Daoy (cell line): ENCODE measurements around the gene GFPT2. TPM values are rescaled to one million over a fixed set of nuclear protein-coding genes. Genes with fewer than 3 reads are reported as not detected.
"Not testable (repeated sequence)": the region's sequence is repeated elsewhere in the genome, so short reads cannot be mapped to it uniquely, and the experiment has no call there.

ENCODE experiments used
- DNase-seq: peaks from one replicate; pipeline ENCODE4 v3.0.0-alpha.2; 2015; ENCODE audit warnings: low read depth
- total RNA-seq: library from RNA; depleted of rRNA; stranded (reverse); fragments of >200 nt; shearing (Covaris generic); gene quantifications from 2 replicates; pipeline ENCODE4 v1.2.3, GENCODE V29; 2014

Gene GFPT2
- total RNA-seq, 1 experiment from 2014 or later, result 124 TPM

DNA sequence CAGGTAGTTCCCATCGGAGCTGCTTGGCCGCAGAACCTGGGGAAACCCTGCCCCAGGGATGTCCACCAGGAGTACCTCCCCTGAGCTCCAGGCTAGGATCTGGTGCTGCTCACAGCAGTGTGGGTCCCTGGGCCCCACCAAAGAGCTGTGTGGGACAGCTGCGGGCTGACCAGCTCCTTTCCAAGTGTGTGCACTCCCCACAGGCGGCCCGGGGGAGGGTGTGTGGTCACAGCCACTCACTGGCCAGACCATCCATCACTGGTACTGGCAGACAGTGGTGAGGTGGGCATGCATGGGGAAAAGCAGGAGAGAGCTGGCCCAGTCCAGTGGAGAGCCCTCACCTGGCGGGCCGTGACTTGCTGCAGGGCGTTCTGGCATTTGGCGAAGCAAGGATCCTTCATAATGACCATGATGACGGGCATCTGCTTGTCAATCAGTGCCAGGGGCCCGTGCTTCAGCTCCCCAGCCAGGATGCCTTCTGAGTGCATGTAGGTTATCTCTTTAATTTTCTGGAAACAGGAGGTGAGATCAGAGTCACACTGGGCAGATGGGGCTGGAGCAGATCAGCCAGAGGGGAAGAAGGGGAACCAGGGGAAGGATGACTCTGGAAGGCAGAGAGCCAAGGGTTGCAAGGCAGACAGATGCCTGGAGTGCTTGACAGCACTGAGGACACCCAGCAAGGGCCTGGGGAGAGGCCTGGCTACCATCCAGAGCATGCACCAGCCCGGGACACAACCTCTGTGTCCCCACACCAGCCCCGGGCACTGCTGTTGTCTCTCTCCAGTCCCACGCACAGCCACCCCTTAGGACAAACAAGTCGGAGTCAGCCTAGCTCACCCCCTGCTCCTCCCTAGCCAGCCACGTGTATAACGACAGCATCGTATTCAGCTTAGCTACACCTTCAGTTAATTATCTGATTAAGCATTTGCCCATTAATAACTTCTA lies 48.4 kb downstream of the GFPT2 start:
- no peak for DNase-seq

DNA sequence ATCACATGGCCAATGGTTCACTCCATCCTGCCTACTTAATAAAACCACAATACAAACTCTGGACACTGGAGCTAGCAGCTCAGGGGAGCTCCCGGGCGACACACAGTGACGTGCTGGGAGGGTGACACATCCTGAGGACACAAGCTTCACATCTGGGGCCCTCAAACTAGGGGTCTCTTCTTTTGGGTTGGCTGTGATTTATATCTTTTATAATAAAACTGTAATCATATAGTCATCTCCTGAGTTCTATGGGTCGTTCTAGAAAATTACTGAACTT lies 49.2 kb downstream of the GFPT2 start:
- no peak for DNase-seq

DNA sequence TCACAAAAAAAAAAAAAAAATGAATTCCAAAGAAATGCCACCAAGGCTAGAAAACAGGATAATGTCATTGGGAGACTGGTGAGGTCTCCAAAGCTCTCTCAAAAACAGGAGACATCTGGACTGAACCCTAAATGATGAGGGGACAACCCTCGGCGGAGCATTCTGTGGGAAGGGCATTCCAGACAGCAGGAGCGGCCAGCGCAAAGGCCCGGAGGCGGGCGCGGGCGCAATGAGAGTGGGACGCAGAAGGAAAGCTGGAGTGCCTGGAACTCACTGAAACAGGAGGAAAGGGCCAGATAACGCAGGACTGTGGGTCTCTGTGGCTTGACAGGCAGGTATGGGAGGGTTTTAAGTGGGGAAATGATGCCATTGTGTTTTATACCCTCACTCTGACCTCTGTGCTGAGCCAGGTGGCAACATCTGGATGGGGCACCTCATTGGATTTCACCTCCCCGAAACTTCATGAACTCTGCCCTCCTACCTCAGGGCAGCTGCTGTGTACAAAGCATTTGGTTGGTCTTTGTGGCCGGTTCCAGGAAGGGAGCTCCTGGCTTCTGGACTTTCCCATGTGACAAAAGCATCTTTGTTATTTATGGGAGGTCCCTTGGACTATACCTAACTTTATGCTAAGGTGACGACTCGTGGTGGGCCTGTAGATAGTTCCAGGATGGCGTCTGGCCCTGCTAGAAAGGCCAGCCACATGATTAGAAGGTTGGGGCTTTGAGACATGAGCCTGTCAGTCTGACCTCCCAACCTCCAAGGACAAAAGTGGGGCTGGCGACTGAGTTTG lies 49.7 kb downstream of the GFPT2 start:
- DNase-seq, result no peak

DNA sequence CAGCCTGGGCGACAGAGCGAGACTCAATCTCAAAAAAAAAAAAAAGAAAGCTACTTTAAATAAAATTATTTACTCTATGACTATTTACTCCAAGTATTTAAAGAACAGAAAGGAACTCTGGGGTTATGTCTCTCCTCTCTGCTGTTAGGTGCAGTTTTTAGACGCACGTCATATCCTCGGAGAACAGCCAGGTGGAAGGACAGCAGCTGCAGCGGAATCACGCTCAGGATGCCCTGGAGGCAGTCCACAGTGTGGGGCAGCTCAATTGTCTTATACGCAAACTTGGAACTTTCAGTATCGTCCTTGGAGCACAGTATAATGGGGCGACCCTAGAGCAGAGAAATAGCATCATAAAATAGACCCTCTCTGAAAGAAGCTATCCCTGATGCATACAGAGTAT lies 50.9 kb downstream of the GFPT2 start:
- DNase-seq, result no peak

DNA sequence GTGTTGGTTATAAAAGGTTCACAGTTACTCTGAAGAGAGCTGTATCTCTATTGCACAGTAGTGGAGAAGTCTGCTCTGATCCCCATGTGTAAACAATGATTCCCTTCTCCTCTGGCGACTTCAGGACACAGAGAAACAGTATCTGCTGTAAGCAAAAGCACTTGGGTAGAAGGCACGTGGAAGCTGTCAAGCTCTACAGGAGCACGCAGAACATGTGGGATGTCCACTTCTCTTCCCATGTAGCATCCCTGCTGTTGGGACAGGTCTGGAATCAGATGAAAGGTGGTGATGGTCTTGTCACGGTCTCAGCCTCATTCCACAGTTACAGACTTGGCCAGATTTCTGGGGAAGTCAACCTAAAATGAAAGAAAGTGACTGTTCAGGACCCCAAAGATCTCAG lies 51.9 kb downstream of the GFPT2 start:
- no peak for DNase-seq

DNA sequence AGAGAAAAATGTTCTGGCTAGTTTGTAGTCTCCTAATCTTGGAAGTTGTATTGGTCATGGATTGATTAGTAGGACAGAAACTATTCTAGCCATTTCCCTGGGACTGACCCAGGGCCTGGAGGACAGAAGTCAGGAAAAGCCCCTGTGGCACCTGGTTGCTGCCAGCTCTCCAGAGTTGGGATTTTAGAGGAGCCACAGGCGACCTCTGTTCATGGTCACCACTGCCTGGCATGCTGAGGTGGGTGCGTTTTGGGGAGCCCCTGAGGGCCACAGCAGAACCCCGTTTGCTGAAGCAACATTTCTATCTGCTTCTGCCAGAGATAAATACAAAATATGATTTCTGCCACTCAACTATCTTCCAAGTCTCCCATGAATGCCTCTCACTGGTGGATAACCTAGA lies 53.6 kb downstream of the GFPT2 start:
- no peak for DNase-seq

DNA sequence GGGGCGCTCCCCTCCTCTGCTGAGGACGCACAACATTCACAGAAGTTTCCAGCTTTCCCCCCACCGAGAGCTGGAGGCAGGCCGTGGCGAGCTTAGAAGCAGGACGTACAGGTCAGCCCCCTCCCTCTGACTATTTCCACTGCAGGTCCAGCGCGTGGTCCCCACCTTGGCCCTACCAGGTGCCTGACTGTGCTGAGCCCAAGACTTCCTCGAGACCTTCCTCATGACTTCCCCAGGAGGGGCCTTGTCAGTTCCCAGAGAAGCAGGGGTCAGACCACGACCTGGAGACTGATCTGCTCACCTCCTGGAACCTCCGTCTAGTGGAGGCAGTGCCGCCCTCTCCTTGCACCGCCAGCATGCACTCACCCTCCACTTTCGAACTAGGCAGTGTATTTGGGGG lies 54.1 kb downstream of the GFPT2 start:
- not testable (repeated sequence) for DNase-seq

DNA sequence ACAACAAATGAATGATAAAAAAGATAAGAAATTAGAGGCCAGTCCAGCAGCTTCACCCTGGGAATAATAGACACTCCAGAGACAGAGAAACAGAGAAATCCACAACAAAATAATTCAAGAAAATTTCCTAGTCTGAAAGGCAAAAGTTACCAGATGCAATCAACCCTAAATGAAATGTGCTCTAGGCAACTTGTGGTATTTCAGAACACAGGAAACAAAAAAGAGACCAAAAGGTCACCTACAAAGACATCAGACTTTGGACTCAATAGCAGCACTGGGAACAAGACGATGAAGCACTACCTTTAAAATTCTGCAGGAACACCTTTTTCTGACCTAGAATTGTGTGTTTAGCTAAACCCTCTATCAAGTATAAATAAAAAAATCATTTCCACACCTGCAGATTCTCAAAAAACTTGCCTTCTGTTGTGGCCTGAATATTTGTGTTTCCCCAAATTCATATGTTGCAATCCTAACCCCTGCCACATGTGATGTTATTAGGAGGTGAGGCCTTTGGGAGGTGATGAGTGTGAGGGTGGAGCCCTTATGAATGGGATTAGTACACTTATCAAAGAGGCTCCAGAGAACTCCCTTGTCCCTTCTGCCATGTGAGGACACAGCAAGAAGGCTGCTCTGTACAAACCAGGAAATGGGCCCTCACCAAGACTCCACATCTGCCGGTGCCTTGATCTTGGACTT lies 55.4 kb downstream of the GFPT2 start:
- no peak for DNase-seq

DNA sequence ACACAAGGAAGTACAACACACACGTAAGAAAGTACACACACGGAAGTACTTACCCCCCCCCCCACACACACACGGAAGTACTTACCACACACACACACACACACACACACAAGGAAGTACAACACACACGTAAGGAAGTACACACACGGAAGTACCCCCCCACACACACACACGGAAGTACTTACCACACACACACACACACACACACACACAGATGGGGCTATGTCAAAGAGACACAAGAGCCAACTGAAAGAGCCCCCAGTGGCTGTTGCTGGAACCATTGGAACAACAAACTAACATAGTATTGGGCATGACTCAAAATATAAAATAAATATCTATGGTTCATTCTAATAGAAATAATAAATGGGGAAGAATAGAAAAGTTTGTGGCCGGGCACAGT lies 56.4 kb downstream of the GFPT2 start:
- no peak for DNase-seq

DNA sequence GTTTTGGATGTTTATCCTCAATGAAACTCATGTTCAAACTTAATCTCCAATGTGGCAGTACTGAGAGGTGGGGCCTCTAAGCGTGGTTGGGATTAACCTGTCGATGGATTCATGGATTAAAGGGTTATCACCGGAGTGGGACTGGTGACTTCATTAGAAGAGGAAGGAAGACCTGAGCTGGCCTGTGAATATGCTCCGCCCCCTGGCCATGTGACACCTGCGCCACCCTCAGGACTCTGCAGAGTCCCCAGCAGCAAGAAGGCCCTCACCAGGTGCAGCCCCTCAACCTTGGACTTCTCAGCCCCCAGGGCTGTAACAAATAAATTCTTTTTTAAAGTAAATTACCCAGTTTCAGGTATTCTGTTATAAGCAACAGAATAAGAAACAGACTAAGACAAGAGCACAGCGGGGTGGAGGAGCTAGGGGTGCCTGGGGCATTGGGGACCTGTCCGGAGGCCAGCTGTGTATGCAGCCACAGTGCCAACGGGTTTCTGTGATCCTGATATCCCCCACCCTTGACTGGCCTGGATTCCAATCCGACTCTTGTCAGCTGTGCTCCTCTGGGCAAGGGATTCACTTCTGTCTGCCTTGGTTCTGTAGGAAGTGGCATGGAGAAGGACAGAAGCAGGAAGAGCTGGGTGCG lies 58.1 kb downstream of the GFPT2 start:
- no peak for DNase-seq

DNA sequence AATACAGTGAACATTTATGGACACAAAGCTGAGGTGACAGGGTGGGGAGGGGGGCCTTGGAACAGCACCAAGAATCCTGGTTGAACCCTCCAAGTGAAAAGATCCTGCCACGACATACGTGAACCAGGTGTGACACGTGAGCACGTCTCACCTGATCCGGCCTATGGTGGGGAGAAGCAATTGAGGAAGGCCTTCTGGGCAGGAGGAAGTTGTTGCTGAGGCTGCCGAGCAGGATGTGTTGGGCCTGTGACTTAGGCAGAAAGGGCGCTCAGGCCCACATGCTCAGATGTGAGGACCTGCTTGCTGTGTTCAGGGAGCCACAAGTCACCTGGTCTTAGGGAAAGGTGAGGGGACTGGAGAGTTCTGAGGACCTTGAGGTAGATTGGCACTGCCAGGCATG lies 58.7 kb downstream of the GFPT2 start:
- no peak for DNase-seq

DNA sequence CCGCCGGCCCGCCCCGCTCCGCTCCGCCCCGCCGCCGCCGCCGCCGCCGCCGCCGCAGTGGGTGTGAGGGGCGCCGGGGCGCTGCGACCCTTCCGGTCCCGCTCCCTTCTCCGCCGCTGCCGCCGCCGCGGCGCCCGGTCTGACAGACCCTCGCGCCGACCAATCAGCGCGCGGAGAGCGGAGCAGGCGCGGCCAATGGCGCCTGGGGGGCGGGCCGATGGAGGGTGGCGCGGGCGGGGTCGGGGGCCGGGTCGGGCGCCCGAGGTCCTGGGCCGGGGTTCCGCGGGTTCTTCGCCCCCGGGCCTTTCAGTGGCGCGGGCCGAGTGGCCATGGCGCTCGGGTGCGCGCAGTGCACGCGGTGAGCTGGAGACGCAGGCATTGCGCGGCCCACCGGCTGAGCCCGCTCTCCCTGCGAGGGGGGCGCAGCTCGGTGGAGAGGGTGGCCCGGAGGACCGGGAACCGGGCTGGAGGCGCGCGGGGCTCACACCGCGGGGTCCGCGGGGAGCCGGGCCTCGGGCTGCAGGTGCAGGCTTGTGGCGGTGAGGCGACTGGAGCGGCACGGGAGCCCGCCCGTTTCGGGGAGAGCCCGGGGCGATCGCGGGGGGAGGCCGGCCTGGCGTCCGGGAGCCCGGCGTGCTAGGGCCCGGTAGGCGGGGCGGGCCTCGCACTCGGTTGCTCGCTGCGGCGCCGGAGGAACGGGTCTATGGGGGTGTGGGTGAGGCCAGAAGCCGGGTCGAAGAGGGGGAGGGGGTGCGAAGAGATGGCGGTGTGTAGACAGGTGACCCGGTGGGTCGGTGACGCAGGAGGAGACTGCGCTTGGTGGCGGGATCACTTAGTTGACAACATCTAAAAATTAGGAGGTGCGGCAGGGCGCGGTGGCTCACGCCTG lies 60.9 kb downstream of the GFPT2 start, which contains the start of gene MAPK9:
TSS of gene MAPK9 (minus strand) at position 141 of the 889 bp plus-strand sequence. CDS start 11,522 bp downstream, outside the sequence.
- DNase-seq, result peak; percentile 92

DNA sequence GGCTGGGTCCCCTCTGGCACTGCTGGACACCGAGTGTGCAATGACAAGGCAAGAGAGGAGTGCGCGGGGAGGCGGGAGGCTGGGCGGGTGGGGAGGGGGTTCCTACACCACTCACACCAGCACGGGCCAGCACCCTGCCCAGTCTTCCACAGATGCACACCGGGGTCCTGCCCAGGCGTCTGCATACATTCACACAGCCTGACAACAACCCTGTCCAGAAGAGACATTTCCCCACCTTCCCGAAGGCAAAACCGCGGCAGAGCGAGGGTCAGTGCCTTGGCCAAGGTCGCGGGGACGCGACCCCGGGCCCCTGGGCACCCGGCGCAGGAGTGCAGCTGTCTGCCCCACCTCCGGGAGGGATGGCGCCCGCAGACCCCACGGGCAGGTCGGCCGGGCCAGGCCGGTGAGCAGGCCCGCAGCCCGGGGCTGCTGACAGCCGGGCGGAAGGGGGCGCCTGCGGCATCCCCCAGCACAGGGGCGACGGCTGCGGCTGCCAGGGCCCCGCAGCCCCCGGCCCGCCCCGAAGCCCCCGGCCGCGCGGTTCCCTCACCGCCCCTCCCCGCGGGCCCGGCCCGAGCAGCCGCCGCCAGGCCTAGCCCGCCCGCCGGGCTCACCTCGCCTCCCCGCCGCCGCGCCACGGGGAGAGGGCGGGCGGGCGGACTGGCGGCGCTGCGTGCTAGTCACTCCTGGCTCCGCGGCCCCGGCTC lies 61.7 kb downstream of the GFPT2 start:
- peak; percentile 38 for DNase-seq

DNA sequence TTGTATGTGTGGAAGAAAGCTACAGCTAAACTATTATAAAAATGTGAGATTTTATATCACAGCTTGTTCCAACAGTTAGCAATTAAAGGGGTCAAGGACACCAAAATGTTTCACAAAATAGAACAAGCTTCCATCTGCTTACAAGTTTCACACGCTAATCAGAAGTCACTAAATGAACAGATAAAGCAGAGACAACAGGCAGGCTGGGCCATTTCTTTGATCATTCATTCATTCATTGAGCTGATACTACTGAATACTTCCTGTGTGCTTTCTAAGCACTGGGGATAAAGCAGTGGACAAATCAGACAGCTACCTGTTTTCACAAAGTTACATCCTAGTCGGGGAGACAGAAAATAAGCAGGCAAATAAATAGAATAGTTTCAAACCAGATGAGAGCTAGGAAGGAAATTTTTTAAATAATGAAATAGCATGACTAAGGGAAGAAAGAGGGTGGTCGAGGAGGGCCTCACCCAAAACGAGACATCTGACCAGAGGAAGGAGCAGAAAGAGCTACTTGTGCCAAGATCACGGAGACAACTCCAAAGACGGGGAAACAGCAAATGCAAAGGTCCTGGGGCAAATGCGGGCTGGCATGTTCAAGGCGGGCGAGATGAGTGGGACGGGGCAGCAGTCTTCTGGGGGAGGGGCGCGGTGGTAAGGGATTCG lies 62.4 kb downstream of the GFPT2 start:
- no peak for DNase-seq

DNA sequence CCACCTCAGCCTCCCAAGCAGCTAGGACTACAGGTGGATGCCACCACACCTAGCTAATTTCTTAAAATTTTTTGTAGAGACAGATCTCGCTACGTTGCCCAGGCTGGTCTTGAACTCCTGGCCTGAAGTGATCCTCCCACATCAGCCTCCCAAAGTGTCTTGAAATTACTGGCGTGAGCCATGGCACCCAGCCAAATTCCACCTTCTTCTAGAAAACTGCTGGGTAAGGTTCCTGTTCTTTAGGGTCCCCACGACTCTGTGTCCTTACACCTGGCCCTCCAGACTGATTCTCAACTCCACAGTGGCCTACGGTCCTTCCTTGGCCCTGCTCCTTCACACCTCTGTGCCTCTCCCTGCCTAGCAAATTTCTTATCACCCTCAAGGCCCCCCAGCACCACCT lies 63.2 kb downstream of the GFPT2 start:
- no peak for DNase-seq

DNA sequence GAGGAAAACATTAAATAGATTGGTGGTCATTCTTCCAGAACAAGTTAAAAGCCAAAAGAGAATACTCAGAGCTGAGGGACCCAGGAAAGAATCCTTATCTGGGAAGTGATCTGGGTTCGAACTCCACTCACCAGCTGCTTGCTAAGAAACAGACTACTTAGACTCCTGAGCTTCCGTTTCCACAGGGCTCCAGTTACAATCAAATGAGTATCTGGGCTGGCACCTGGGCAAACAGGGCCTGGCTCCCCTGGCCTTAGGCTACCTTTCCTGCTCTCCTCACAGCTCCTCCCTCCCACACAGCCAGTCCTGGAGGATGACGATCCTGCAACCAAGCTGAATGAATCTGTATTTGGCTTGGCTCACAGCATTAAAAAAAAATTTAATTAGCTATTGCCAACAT lies 63.7 kb downstream of the GFPT2 start:
- no peak for DNase-seq

DNA sequence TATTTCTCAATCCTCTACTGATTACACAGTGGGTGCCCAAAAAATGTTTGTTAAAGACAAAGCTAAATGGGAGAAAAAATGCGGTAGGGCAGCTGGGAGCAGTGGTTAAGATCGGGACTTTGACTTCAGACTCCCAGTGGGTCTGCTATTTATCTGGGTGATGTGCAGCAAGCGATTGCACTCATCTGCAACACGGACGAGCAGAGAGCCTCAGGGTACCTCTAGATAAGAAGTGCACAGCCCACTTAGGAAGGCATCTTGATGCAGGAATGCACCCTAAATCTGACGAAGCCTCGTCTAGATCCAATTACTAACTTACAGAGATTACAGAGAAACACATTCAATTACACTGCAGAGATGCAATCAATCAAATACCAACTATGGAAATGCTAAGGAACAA lies 65.3 kb downstream of the GFPT2 start:
- no peak for DNase-seq

DNA sequence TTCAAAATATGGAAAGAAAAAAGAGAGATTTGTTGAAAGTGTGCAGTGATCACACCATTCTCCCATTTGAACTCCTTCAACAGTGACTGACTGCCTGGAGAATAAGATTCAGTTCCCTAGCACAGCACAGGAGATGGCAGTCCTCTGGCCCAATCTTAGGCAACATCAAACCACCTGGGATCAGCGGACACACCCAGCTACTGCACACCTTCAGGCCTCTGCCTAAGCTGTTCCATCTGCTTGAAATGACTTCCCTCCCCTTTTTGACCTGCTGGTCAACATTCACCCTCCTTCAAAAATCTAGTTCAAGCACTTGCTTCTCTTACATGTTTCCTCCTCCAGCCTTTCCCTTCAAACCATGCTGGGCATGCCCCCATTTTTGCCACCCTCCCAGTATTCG lies 65.7 kb downstream of the GFPT2 start:
- no peak for DNase-seq

DNA sequence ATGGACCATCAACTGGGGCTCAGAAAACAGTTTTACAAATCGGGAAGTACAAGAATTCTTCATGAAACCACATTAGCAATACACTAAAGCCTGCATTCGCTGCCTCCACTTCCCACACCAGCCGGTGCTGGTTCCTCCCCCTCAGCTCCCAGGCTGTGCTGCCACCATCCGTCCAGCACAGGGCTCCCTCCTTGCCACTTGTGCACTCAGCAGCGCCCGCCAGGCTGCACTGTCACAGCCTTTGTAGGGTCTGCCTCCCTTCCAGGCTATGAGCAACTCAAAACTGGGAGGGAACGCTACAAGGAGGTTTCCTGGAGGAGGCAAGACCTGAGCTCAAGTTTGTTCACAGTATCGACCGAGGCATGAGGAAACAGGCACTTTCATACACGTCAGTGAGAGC lies 69.0 kb downstream of the GFPT2 start:
- no peak for DNase-seq
